OCI-LY7 (cell line): ENCODE results near the gene UNC13B. TPM values are rescaled to one million over a fixed set of nuclear protein-coding genes. Genes with fewer than 3 reads are reported as not detected.

Experiments
- BruUV-seq: library from RNA; stranded (reverse); fragments of 400-500 nt; replicated peaks from 2 replicates; lab custom pipeline; 2021; lab: Mats Ljungman, UMichigan
- CTCF ChIA-PET: fragments of 300-600 bp; sonication (Branson Sonifier 250); formaldehyde crosslinking; loops from one replicate; lab custom pipeline; 2022; ENCODE audit warnings: antibody characterized with exemption; ENCODE audit not compliant: unreplicated experiment; lab: Charles Lee
- POLR2A ChIA-PET: fragments of 300-600 bp; sonication (Branson Sonifier 250); formaldehyde crosslinking; loops from one replicate; lab custom pipeline; 2022; ENCODE audit warnings: antibody characterized with exemption; lab: Charles Lee
- DNase-seq: peaks from one replicate; pipeline ENCODE4 v3.0.0-alpha.2; 2015; ENCODE audit warnings: low spot score
- H2AFZ ChIP-seq: fragments of 200-600 bp; sonication (generic), shearing (Covaris generic); 2 replicates; pipeline ENCODE4 v1.6.1; 2014; ENCODE audit warnings: mild to moderate bottlenecking, antibody characterized with exemption, low read length, moderate library complexity
- H3K27ac ChIP-seq: fragments of 200-600 bp; sonication (generic); 2 replicates; pipeline ENCODE4 v1.5.1; 2014; ENCODE audit warnings: mixed run types, low read depth, mild to moderate bottlenecking, moderate library complexity, low read length, inconsistent platforms; ENCODE audit not compliant: poor library complexity, severe bottlenecking
- H3K36me3 ChIP-seq: fragments of 200-600 bp; sonication (generic); 2 replicates; pipeline ENCODE4 v1.6.1; 2014; ENCODE audit warnings: mild to moderate bottlenecking, antibody characterized with exemption, low read length, moderate library complexity, mixed read lengths; ENCODE audit not compliant: insufficient read depth
- H3K4me1 ChIP-seq: fragments of 200-600 bp; sonication (generic); 2 replicates; pipeline ENCODE4 v1.5.1; 2014; ENCODE audit warnings: mild to moderate bottlenecking, low read length; ENCODE audit not compliant: insufficient read depth, poor library complexity, severe bottlenecking
- H3K4me2 ChIP-seq: fragments of 200-600 bp; sonication (generic); 2 replicates; pipeline ENCODE4 v1.6.1; 2014; ENCODE audit warnings: mild to moderate bottlenecking, low read length
- H3K4me3 ChIP-seq: fragments of 200-600 bp; sonication (generic); 2 replicates; pipeline ENCODE4 v1.5.1; 2014; ENCODE audit warnings: mild to moderate bottlenecking, low read depth, low read length; ENCODE audit not compliant: poor library complexity, severe bottlenecking
- H3K79me2 ChIP-seq: fragments of 200-600 bp; sonication (generic); 2 replicates; pipeline ENCODE4 v1.6.1; 2016; ENCODE audit warnings: low read depth, mild to moderate bottlenecking, low read length, moderate library complexity, mixed read lengths; ENCODE audit not compliant: insufficient read depth
- H3K9me2 ChIP-seq: fragments of 200-600 bp; sonication (generic); 2 replicates; pipeline ENCODE4 v1.6.1; 2016; ENCODE audit warnings: mild to moderate bottlenecking, low read length, mixed read lengths; ENCODE audit not compliant: insufficient read depth
- H3K9me3 ChIP-seq: fragments of 200-600 bp; sonication (generic); 2 replicates; pipeline ENCODE4 v1.6.1; 2014; ENCODE audit warnings: mild to moderate bottlenecking, mixed run types, low read length, mixed read lengths
- H4K20me1 ChIP-seq: fragments of 200-600 bp; sonication (generic); 2 replicates; pipeline ENCODE4 v1.6.1; 2014; ENCODE audit warnings: mild to moderate bottlenecking, antibody characterized with exemption, low read length, moderate library complexity, mixed read lengths; ENCODE audit not compliant: insufficient read depth
- CTCF ChIP-seq: fragments of 200-600 bp; sonication (generic); conservative IDR thresholded peaks from 2 replicates; pipeline ENCODE4 v1.5.1; 2014; ENCODE audit warnings: mild to moderate bottlenecking, antibody characterized with exemption, low read length, moderate library complexity, mixed read lengths
- EZH2phosphoT487 ChIP-seq: fragments of 200-600 bp; sonication (generic); IDR thresholded peaks from 2 replicates; pipeline ENCODE4 v1.6.1; 2018; ENCODE audit warnings: low read depth, borderline replicate concordance, mild to moderate bottlenecking, mixed run types, antibody characterized with exemption, low read length, moderate library complexity, mixed read lengths
- intact Hi-C: fragments of 100-400 bp; cut with micrococcal nuclease; formaldehyde crosslinking; loops from one replicate; pipeline ENCODE4 v1.10.0; 2022; ENCODE audit not compliant: unreplicated experiment
- total RNA-seq, 2 experiments: library from RNA; depleted of rRNA in 1 of 2; stranded (reverse); fragments of >200 nt in 1 of 2; shearing (Covaris generic) in 1 of 2; gene quantifications; 2 replicates each; pipeline ENCODE4 v1.2.3, GENCODE V29; 2014 to 2022

UNC13B gene
- total RNA-seq, 2 experiments from 2014 or later: 1.7 to 5.8 TPM

- ChIA-PET CTCF (no interaction called here), POLR2A (no interaction called here)
- no peak overlapping the region for H3K4me3 ChIP-seq
- no peak overlapping the region for H2AFZ ChIP-seq
- no peaks in the 10 kb centered on the region for H3K9me3 ChIP-seq
- H3K79me2 ChIP-seq: no peaks in the 10 kb centered on the region
- intact Hi-C loops: loop anchor here (1.0 to 2.0 kb wide), 2 partner anchors 142 to 359 kb away; no protein-coding TSS in a partner anchor
- H3K27ac ChIP-seq: no peak overlapping the region
- H3K36me3 ChIP-seq: no peaks in the 10 kb centered on the region
- no TSS peak for BruUV-seq
- H3K9me2 ChIP-seq: no peaks in the 10 kb centered on the region
- no peak for DNase-seq
- TF ChIP-seq CTCF (no peak), EZH2phosphoT487 (no peak)
- H3K4me2 ChIP-seq: no peak overlapping the region
- H4K20me1 ChIP-seq: no peaks in the 10 kb centered on the region
- no peaks in the 10 kb centered on the region for H3K4me1 ChIP-seq
Measured at GRCh38 chr9:35257986-35258659, 96.3 kb downstream of the UNC13B start.

GRCh38 chr9:35258660-35259474 is 97.1 kb downstream of the UNC13B start:
- H2AFZ ChIP-seq: no peak overlapping the region
- intact Hi-C loops: loop anchor here (1.0 to 2.0 kb wide), 2 partner anchors 143 to 360 kb away; no protein-coding TSS in a partner anchor
- ChIA-PET CTCF (interaction anchor here (0.5 kb wide), 1 partner anchor 389 kb away, joined by 3 read pairs; no protein-coding TSS in a partner anchor), POLR2A (no interaction called here)
- DNase-seq: peak; percentile 63
- no peaks in the 10 kb centered on the region for H3K9me3 ChIP-seq
- H3K27ac ChIP-seq: no peak overlapping the region
- no peaks in the 10 kb centered on the region for H3K36me3 ChIP-seq
- no peaks in the 10 kb centered on the region for H4K20me1 ChIP-seq
- no peaks in the 10 kb centered on the region for H3K79me2 ChIP-seq
- no peaks in the 10 kb centered on the region for H3K9me2 ChIP-seq
- no TSS peak for BruUV-seq
- no peak overlapping the region for H3K4me2 ChIP-seq
- no peak overlapping the region for H3K4me3 ChIP-seq
- H3K4me1 ChIP-seq: no peaks in the 10 kb centered on the region
- no peak for TF ChIP-seq EZH2phosphoT487
- TF ChIP-seq CTCF: peak; percentile 87
